Measurements from ENCODE around the gene ATP8B4.
"Not testable (repeated sequence)": the region's sequence is repeated elsewhere in the genome, so short reads cannot be mapped to it uniquely, and the experiment has no call there.

Gene ATP8B4

DNA sequence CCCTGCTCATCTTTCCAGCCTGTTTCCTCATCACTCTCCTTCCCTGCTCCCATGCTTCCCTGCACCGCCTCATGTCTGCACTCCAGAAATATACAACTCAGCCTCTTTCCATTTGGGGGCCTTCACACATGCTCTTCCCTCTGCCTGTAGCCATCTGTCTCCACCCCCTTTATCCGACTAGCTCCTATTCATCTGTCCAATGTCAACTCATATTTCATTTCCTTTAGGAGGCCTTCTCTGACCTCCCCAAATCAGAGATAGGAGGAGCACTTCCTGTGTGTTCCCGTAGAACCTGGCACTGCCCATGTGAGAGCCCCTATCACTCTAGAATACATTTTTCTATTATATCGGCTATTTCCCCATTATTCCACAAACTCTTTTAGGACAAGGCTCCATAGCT is 10.6 kb downstream of the ATP8B4 start:
- no peak for DNase-seq

DNA sequence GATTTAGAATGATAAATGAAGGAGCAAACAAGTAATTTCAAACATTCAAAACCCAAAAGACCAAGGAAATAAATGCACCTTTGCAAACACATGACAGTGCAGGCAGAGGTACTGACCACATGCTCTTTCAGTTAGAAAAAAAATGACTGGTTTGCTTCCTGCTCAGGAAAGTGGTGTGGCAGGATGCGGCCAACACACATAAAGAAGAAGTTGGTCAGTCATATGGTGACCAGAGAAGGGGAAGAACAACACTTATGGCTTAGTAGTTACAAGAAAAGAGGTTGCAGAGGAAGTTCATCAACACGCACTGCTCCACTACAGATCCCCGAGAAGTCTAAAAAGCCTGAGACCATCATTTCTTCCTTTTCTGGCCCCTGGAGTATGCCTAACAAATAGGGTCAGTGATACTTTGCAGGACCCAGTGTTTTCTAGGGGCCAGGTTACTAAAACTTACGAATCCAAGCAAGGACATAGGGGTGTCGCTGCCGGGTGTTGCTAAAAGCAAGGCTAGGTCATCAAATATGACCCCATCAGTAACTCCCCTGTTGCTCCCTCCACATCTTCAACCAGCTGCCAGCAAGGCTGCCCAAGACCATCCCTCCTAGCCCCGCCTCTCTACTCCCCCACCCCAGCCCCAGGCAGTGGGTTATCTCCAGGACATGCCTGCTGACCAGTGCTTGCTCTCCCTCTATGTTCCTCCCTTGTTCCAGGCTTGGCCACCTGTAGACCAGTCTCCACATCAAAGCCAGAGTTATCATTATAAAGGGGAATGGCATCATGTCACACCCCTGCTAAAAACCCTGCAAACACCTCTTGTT is 11.2 kb downstream of the ATP8B4 start:
- no peak for DNase-seq

DNA sequence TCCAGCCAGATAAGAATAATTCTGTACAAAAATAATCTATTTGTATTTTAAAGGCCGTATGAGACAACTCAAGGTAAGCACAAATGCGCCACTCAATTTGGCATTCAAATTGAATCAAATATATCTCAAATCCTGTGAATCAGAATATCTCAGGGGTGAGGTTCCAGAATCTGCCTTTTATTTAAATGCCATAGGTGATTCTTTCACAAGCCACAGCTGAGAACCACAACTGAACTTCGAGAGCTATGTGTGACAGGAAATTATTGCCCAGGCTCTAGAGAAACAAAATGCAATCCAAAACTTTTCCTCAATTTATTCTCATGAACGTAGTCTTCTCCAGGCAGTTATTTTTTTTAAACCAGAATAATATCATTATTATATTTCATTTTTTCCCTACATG is 11.9 kb downstream of the ATP8B4 start:
- no peak for DNase-seq

DNA sequence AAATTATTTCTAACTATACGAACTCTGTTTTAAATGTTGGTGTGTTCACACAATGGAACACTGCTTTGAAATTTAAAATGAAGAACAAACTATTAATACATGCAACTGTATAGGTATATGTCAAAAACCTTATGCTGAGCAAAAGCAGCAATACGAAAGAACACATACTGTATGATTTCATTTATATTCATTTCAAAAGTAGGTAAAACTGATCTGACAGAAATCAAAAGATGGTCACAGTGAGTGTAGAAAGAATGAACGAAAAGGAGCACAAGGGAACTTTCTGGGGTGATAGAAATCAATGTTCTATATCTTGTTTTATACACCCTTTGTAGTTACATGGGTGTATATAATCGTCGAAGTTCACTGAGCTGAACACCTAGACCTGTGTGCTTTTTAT is 12.6 kb downstream of the ATP8B4 start:
- DNase-seq: no peak

DNA sequence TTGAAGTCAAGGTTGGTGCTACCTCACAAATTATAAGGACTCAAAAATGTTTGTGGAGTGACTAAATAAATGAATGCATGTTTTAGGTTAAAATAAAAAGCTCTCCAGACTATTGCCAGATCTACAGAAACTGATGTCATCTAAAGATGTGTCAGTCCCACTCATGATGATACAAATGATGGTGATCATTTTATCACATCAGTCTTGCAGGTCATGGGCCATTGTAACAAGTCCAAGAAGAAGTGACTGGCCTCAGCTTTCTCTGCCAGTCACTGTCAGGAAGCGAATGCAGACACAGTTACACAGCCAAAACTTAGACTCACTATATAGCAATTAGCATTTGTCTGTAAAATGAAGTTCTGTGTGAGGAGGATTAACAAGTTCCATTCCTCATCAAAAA is 18.5 kb downstream of the ATP8B4 start:
- DNase-seq: no peak

DNA sequence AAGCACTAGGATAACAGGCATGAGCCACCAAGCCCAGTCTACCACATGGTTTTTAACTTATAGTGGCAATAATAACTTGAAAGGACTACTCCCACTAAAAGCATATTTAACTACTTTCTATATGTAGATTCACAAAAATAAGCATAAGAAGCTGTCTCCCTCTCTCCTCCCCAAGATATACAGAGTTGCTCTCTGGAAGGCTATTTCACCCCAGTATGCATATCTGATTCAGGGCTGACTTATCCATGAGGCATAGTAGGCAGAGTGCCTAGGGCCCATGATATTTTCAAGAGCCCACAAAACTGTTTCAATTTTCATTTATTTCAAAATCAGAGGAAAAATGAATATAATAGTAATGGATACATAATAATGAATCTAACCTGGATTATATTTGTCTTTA is 20.5 kb downstream of the ATP8B4 start:
- DNase-seq: no peak

DNA sequence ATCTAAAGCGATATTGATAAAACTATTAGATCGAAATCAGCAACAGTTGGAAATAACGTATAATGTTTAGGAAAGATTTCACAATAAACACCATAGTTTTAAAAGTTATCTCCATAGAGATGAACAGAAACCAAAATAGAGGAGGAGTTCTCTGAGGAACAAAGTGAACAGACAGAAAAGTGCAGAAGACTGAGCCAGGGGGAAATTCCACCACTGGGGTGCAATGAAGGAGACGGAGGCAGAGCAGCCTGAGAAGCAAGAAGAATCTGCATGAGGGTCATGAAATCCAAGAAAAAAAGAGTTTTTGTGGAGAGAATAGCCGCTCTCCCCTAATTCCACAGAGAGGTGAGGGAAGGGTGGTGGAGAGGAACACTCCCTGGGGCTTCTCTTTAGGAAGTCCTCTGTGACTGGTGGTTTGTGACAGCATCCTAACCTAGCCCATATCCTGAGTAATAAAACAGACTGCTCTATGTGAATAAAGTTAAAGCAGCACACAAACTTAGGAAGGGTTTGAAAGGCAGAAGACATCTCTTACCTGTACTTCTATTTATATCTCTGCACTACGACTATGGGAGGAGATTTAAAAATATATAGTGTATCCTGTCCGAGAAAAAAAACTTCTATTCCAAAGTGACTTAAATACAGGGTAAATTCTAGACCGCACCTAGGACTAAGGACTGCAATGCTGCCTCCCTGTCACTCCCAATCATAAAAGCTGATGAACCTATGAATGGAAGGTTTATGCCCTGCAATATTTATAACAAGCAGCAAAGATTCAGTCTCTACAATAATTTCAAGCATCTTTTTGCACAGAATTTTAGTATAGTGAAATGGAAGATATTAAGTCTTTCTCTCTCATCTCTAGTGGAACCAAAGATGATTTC is 22.9 kb downstream of the ATP8B4 start:
- DNase-seq: no peak

DNA sequence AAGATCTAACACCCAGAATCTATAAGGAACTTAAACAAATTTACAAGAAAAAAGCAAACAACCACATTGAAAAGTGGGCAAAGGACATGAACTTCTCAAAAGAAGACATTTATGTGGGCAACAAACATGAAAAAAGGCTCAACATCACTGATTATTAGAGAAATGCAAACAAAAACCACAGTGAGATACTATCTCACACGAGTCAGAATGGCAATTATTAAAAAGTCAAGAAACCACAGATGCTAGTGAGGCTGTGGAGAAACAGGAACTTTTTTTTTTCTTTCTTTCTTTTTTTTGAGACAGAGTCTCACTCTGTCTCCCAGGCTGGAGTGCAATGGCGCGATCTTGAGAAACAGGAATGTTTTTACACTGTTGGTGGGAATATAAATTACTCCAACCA is 29.6 kb downstream of the ATP8B4 start:
- not testable (repeated sequence) for DNase-seq

DNA sequence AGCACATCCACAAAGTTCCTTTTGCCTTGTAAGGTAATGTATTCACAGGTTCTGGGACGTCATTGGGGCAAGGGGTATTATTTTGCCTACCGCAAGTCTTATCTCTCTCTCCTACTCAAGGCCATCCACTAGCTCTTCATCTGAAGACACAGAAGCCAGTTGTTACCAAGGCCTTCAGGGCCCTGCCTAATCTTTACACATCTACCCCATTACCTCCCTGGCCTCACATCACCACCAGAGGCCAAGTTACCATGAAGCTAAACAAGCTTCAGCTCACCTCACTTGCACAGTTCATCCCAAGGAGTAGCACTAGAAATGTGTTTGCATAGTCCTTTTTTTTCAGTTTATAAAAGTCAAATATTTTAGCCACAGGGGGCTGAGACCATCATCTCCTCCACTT is 34.1 kb downstream of the ATP8B4 start:
- DNase-seq: no peak

DNA sequence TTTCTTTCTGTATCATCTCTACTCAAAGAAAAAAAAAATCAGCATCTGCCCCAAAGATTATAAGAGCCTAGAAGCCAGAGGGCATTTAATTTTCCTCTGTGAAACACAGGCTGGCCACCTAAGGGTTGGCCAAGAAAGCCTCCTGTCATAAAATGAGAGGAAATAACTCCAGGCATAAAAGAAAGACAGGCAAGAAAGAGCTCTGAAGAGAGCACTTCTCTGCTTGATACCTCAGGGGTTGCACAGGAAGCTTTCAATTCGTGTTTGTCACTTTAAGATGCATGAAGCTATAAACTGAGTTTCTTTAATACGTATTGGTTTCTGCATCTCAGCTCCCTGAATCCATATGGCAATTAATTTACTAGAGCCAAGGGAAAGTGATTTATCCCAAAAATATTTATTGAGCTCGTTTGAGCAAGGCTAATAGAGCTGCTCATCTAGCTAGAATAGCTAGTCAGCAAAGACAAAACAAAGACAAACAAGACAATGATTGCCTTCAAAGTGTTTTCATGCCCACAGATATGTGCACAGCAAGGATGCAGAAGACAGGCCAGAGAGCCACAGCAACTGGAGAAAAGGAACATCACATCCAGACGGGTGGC is 35.5 kb downstream of the ATP8B4 start:
- DNase-seq: no peak

DNA sequence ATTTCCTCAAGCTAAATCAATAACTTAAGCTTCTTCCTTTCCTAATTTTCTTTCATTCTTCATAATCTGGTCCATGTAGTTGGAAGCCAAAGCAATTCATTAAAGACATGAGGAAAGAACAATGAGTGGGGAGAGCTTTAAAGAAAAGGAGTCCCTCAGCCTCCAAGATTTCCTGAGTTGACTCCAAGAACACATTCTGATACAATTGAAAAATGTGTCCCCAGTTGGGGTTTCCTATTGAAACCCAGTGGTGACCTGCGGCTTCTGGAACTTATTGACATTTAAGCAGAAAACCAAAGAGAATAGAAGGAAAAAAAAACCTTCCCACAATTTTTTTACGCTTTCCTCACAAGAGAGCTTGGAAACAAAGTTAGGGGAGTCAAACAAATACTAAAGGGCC is 37.0 kb downstream of the ATP8B4 start:
- DNase-seq: no peak

DNA sequence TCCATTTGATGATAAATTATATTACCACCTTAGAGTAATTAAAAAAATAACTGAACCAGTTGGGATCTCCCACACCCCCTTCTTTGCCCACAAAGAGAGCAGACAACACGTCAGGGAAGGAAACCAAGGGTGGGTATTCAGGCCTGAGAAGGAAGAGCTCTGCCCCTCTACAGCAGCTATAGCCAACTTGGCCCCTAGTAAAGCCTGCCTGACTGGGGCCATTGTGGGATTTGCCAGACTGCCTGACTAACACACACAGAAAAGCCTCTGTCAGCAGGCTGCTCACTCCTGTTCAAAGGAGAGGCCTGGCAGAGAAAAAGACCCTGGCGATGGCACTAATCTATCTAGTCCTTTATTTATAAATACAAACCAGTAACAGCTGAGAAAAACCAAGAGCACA is 41.4 kb downstream of the ATP8B4 start:
- no peak for DNase-seq

DNA sequence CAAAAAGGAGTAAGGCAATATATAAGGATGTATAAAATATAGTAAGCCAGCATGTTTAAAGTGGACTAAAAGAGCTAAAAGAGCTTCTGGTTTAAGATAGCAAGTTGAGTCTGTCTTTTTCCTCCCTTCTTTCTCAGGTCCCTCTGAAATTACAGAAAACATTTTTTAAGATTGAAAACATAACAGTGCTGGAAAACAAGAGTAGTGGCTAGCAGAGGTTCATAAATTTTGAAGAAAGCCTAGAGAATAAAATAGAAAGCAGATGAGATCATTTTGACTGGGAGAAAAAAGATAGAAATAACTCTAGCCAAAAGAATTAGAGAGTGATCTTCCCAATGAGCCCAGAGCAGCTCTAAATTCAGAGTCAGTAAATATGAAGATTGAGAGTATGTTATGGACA is 41.9 kb downstream of the ATP8B4 start:
- no peak for DNase-seq

DNA sequence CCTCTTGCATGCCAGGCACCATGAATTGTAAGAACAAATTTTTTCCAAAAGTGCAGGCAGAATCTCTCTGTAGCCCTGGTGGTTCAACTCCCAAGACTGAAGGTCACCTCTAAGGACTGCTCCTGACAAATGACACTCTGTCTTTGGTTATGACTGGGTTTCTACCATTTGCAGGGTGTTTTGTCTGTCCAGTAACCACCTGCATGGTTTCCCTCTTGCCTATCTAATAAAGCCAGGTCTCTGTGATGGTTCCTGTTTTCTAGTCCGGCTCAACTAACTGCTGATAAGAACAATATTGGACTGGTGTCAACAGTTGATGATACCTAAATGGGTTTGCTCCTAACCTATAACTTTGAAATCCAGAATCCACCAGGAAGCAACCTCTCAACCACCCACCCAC is 43.7 kb downstream of the ATP8B4 start:
- no peak for DNase-seq

DNA sequence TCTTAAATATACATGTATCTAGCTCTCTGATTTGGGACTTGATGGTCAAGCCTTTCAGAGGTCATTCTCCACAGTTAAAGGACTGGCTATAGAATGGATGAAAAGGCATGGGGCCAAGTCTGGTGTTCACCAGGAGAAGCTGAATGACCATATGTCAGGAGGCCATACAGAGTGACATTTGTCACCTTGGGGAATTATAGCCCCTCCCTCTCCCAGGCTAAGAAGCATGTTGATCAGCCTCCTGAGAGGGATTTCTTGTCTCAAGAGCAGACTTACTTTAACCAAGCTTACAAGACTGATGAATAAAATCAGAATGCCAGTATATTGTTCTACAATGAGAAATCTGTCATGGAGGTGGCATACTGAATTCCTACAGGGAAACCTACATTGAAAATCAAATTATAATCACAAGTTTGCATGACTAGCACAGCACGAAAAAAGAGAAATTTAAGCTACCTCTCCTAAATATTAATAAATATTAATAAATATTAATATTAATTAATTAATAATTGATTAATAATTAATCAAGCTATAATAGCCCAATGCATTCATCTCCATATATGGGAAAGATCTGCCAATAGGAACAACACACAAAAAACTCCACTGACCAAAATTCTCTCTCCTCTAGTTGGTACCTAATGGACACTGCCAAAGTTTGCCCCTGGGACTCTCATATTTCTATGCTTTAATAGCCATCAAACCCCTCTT is 47.3 kb downstream of the ATP8B4 start:
- no peak for DNase-seq

DNA sequence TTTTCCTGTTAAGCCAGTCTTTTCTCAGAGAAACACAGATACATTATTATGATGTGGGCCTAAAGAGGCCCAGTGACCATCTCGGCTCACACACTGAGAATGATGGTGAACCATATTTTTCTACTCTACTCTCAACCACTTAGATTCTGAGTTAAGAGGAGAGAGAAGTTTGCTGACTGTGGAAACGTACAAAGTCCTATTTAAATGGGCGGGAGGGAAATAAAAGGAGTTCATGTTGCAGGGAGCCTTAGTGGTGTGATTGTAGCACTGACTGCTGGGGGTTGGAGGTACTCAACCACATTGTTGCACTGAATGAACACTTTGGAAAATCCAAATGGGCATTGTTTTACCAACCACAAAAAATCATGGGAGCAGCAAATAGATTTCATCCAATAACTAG is 51.0 kb downstream of the ATP8B4 start:
- no peak for DNase-seq

DNA sequence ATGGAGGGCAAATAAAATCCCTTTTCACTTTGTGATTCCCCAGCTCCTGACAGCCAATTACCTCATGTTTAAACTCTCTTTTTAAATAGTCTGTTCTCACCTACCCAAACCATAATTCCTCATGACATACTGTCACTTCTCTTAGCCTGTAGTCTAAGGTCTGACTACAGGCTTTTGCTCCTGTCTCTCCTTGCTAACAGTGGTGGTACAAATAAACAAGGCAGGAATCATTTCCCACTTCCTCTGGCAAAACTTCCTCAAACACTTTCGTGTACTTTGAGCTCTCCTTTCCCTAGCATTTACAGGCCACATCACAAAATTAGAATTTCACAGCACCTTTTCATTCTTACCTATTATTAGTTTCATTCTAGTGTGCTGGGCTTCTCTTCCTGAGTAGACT is 51.8 kb downstream of the ATP8B4 start:
- DNase-seq: no peak

DNA sequence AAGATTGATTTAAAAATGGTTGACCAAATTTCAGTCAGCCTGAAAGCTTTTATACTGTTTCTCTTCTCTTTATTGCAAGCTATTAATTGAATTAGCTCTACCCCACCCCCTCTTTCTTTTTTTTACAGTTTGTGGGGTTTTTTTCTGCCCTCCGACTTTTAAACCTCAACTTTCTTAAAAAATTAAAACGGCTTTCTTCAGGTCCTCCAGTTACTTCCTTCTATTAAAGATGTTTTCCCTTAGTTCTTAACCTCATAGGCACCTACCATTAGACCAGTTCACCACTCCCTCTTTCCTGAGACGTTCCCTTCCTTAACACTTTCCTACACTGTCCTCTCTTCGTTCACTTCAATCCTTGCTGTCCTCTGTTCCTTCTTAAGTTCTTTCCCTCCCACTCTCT is 52.4 kb downstream of the ATP8B4 start:
- DNase-seq: no peak

DNA sequence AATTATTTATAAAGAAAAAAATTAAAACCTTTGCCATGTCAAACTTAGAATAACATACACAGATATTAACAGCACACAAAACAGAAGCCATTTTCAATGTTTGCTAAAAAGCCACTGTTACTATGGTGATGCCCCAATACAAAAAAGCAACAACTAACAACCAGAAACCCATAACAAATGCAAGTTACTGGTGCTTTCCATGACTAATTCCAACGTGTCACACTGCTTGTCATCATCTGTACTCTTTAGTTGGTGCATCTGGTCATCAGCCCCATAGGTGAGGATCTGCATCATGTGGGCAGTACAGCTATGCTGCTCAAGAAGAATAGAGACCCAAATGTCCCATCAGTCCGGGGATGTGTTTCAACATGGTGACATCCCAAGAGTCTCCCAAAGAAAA is 52.8 kb downstream of the ATP8B4 start:
- DNase-seq: no peak

DNA sequence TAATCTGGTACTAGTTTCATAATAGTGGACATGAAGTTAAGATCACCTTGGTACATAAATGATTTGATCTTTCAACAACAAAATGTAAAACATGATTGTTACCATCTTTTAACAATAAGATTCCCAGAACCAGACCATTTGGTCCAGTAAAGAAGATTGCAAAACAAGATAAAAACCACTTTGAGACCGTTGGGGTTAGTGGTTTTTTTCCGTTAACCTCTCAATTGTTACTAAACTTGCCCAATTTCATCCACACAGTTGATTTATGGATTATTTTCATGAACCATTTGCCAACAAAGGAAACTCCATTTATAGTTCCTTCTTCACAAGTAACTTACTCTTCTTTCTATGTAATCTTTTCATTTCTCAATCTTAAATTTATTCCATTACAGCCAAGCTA is 53.8 kb downstream of the ATP8B4 start:
- no peak for DNase-seq

DNA sequence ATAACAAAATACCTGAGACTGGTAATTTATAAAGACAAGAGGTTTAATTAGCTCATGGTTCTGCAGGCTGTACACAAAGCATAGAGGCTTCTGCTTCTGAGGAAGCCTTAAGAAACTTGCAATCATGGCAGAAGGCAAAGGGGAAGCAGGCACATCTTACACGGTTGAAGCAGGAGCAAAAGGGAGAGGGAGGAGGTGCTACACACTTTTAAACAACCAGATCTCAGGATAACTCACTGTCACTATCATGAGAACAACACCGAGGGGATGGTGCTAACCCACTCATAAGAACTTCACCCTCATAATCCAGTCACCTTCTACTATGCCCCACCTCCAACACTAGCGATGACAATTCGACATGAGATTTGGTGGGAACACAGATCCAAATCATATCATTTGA is 54.4 kb downstream of the ATP8B4 start:
- no peak for DNase-seq

DNA sequence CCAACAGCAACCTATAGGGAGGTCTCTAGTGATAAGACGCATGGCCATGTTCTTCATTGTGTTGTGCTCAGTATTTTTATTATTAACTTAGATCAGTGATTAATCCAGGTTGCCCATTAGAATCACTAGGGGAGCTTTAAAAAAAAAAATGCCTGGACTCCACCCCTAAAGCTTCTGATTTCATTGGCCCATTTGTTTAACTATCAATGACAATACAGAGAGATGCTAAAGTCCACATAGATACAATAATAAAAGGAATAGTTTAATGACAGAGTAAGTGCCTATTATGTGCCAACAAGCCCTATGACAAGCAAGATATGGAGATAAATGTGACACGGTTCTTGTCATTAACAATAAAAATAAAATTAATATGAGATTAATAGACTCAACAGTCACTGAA is 55.8 kb downstream of the ATP8B4 start:
- DNase-seq: no peak

DNA sequence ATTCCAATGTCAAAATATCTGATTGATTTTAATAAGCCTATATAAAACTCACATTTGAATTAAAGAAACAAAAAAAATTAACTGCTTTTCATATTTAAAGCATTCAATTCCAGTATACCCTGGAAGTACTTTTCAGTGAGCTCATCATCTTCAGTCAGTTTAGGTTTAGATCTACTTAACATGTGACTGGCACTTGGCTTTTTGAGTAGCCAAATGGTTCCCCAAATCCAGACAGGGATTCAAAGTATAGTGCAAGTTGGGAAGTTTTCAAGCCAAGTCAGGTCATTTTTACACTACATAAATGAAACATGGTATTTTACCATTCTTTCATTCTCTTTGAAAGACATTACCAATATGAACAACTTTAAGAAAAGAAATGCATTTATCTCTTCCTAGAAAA is 57.5 kb downstream of the ATP8B4 start:
- no peak for DNase-seq

Data from activated effector memory CD4-positive, alpha-beta T cell treated with anti-CD3 and anti-CD28 coated beads, Interleukin-2, amount 50 U/mL, for 16 hours (primary cell).